A549 (cell line): ENCODE data around the gene CELSR1. TPM values are rescaled to one million over a fixed set of nuclear protein-coding genes. Genes with fewer than 3 reads are reported as not detected.

Experiments
- ATAC-seq, 2 experiments: fragments of 200-7000 bp in 1 of 2; fragments of >200 bp in 1 of 2; cut with Nextera tagmentation in 1 of 2; cut with Tn5 transposase in 1 of 2; 3 replicates each; pipeline versions ENCODE4 v1.8.0 to v1.9.1; 2018 to 2020; ENCODE audit warnings: mild to moderate bottlenecking in 1 of 2, moderate library complexity in 1 of 2
- CTCF ChIA-PET: fragments of 300-600 bp; sonication (Branson Sonifier 250); formaldehyde crosslinking; extraction: SDS; loops from one replicate; lab custom pipeline; 2021; ENCODE audit warnings: antibody characterized with exemption, inconsistent platforms; lab: Yijun Ruan, JAX
- POLR2A ChIA-PET: fragments of 350-600 bp; formaldehyde crosslinking; extraction: SDS; loops from one replicate; lab custom pipeline; 2021; ENCODE audit warnings: antibody characterized with exemption, inconsistent platforms; lab: Yijun Ruan, JAX
- DNase-seq, 2 experiments: peaks; one replicate each; pipeline versions ENCODE4 v3.0.0 to v3.0.0-alpha.2; 2011 to 2016; ENCODE audit warnings: low read depth in 1 of 2, low spot score in 1 of 2
- FAIRE-seq: peaks from 2 replicates; lab custom pipeline; 2011; peaks lifted over from hg19 to GRCh38; lab: Jason Lieb, UNC
- H3K27ac ChIP-seq, 2 experiments: fragments of >200 bp; sonication (Bioruptor Twin); formaldehyde crosslinking; 3 replicates each; pipeline ENCODE4 v1.5.1; 2016 to 2017
- H3K4me1 ChIP-seq: fragments of >200 bp; sonication (Bioruptor Twin); formaldehyde crosslinking; 3 replicates; pipeline ENCODE4 v1.6.1; 2016
- H3K4me2 ChIP-seq: fragments of >200 bp; sonication (Bioruptor Twin); formaldehyde crosslinking; 3 replicates; pipeline ENCODE4 v1.6.1; 2016
- H3K4me3 ChIP-seq: fragments of >200 bp; sonication (Bioruptor Twin); formaldehyde crosslinking; 3 replicates; pipeline ENCODE4 v1.5.1; 2016
- H3K9me3 ChIP-seq: fragments of >200 bp; sonication (Bioruptor Twin); formaldehyde crosslinking; 3 replicates; pipeline ENCODE4 v1.6.1; 2016
- CHD2 ChIP-seq: fragments of 150-350 bp; IDR thresholded peaks from 2 replicates; pipeline ENCODE4 v1.6.1; 2014; ENCODE audit warnings: low read length; ENCODE audit not compliant: partially characterized antibody
- CHD4 ChIP-seq: fragments of 200-600 bp; sonication (generic); IDR thresholded peaks from 2 replicates; pipeline ENCODE4 v1.6.1; 2016; ENCODE audit warnings: antibody characterized with exemption, mild to moderate bottlenecking, borderline replicate concordance
- CTCF ChIP-seq: fragments of >200 bp; sonication (Bioruptor Twin); formaldehyde crosslinking; IDR thresholded peaks from 3 replicates; pipeline ENCODE4 v1.5.1; 2016
- E2F6 ChIP-seq: IDR thresholded peaks from 2 replicates; pipeline ENCODE4 v1.6.1; 2012; ENCODE audit warnings: low read depth, borderline replicate concordance
- FOSB ChIP-seq: fragments of 250-450 bp; sonication (Bioruptor Pico); IDR thresholded peaks from 2 replicates; pipeline ENCODE4 v1.5.0; 2020; ENCODE audit warnings: mild to moderate bottlenecking, moderate library complexity
- FOXS1 ChIP-seq: fragments of 250-450 bp; sonication (Bioruptor Pico); IDR thresholded peaks from 2 replicates; pipeline ENCODE4 v1.5.0; 2020; ENCODE audit warnings: mild to moderate bottlenecking, moderate library complexity
- HEYL ChIP-seq: fragments of 250-450 bp; sonication (Bioruptor Pico); IDR thresholded peaks from 2 replicates; pipeline ENCODE4 v1.8.0; 2021; ENCODE audit warnings: mild to moderate bottlenecking, moderate library complexity
- HOXB5 ChIP-seq: fragments of 250-450 bp; sonication (Bioruptor Pico); IDR thresholded peaks from 2 replicates; pipeline ENCODE4 v1.5.0; 2020; ENCODE audit warnings: mild to moderate bottlenecking, moderate library complexity
- JUN ChIP-seq, 2 experiments: fragments of >200 bp; sonication (Bioruptor Twin); formaldehyde crosslinking; IDR thresholded peaks; 2 replicates in 1 of 2; 3 replicates in 1 of 2; pipeline ENCODE4 v1.6.1; 2016 to 2017
- MAFK ChIP-seq: fragments of 450-650 bp; IDR thresholded peaks from 2 replicates; pipeline ENCODE4 v1.6.1; 2014; ENCODE audit not compliant: partially characterized antibody
- MAZ ChIP-seq: fragments of 150-350 bp; IDR thresholded peaks from 2 replicates; pipeline ENCODE4 v1.6.1; 2014; ENCODE audit warnings: antibody characterized with exemption, low read depth, low read length, borderline replicate concordance
- MYC ChIP-seq: IDR thresholded peaks from 2 replicates; pipeline ENCODE4 v1.6.1; 2012; ENCODE audit warnings: mild to moderate bottlenecking, inconsistent platforms, low read length, improper control_type of control experiment, borderline replicate concordance
- NPAS2 ChIP-seq: fragments of 250-450 bp; sonication (Bioruptor Pico); IDR thresholded peaks from 2 replicates; pipeline ENCODE4 v1.8.0; 2022; ENCODE audit warnings: mild to moderate bottlenecking, moderate library complexity, borderline replicate concordance
- NR3C1 ChIP-seq: fragments of >200 bp; sonication (Bioruptor Twin); formaldehyde crosslinking; IDR thresholded peaks from 3 replicates; pipeline ENCODE4 v1.6.1; 2017
- PBX3 ChIP-seq: IDR thresholded peaks from 2 replicates; pipeline ENCODE4 v1.6.1; 2012
- PHF8 ChIP-seq: fragments of 200-600 bp; sonication (generic); IDR thresholded peaks from 2 replicates; pipeline ENCODE4 v1.6.1; 2016; ENCODE audit warnings: low read depth, mild to moderate bottlenecking, antibody characterized with exemption, moderate library complexity, borderline replicate concordance
- RAD21 ChIP-seq, 2 experiments: fragments of >200 bp in 1 of 2; sonication (Bioruptor Twin) in 1 of 2; formaldehyde crosslinking in 1 of 2; IDR thresholded peaks in 1 of 2; conservative IDR thresholded peaks in 1 of 2; 2 replicates in 1 of 2; 3 replicates in 1 of 2; pipeline ENCODE4 v1.6.1; 2012 to 2018; ENCODE audit warnings: inconsistent platforms in 1 of 2
- RCOR1 ChIP-seq: fragments of 150-350 bp; IDR thresholded peaks from 2 replicates; pipeline ENCODE4 v1.6.1; 2014; ENCODE audit warnings: antibody characterized with exemption, low read length, low read depth
- SREBF2 ChIP-seq: fragments of 450-650 bp; IDR thresholded peaks from 2 replicates; pipeline ENCODE4 v1.6.1; 2014; ENCODE audit warnings: mild to moderate bottlenecking, moderate library complexity
- TP53 ChIP-seq: fragments of 250-450 bp; sonication (Bioruptor Pico); IDR thresholded peaks from 2 replicates; pipeline ENCODE4 v1.5.0; 2021; ENCODE audit warnings: mild to moderate bottlenecking, moderate library complexity
- ZNF302 ChIP-seq: fragments of 250-450 bp; sonication (Bioruptor Pico); IDR thresholded peaks from 2 replicates; pipeline ENCODE4 v1.9.0; 2021; ENCODE audit warnings: inconsistent platforms, mild to moderate bottlenecking, moderate library complexity
- WGBS: methylation state at CpG from one replicate; pipeline ENCODE4 v1.1.6; 2017; ENCODE audit errors: missing lambda C conversion rate; 5-methylcytosine and 5-hydroxymethylcytosine counted together
- polyA plus RNA-seq, 4 experiments: library from polyadenylated mRNA; depleted of rRNA in 3 of 4; stranded (reverse); fragments of >200 nt; fragmentation: RNase III in 1 of 4; extraction: RNeasy Plus Mini Kit Qiagen cat#74134 plus additional on column Dnase treatment in 1 of 4; gene quantifications; 2 replicates in 3 of 4; 3 replicates in 1 of 4; pipeline ENCODE4 v1.2.3, GENCODE V29; 2011 to 2017
- TF ChIP-seq, protein P1 (sequence below): fragments of 250-450 bp; sonication (Bioruptor Pico); IDR thresholded peaks from 2 replicates; pipeline ENCODE4 v1.5.0; 2021; ENCODE audit warnings: mild to moderate bottlenecking, moderate library complexity, borderline replicate concordance
- TF ChIP-seq, protein P2 (sequence below): IDR thresholded peaks from 2 replicates; pipeline ENCODE4 v1.6.1; 2012
- TF ChIP-seq, protein P3 (sequence below): fragments of 150-350 bp; IDR thresholded peaks from 2 replicates; pipeline ENCODE4 v1.6.1; 2014; ENCODE audit warnings: low read depth, mild to moderate bottlenecking, low read length

Gene CELSR1
- polyA plus RNA-seq, 2 of the 4 experiments (the other 2 are of a cell fraction) = 15.3 to 31.8 TPM

DNA sequence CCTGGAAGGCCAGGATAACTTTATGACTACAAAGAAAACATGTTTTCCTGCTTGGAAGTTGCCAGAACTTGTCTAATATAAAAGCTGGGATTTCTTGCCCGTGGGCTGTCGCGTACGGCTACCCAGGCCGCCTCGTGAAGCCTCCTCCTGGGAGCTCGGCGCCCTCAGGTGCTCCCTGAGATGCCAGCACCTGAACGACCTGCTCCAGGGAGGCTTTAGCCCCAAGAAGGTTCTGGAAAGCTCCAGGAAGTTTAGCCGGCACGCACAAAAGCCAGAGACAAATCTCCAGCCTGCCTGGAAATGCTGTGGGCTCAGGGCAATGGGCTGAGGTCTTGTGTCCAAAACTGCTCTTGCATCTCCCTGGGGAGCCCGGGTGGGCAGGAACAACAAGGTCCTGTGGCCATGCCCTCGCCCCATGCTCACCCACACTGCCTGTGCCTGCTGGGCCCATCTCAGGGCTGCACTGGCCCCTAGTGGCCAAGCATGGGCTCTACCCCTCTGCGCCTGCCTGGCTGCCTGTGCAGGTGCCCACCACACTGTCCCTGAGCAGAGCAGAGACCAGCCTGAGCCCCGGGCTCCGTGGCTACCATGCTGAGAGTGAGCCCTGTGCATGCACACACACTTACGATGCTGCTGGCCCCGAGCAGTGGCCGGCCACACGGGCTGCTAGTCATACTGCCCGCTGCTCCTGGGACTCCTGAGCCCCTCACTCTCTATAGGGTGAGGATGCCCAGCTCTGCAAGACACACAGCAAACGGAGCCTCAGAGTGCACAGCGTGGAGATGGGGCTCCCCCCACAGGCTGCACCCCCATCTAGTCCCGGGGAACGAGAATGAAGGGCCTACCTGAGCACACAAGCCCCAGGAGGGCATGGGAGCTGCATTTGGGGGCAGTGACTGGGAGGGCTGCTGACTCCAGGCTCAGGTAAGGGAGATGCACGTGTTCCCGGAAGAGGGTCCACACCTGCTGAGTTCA, 4.9 kb upstream of the CELSR1 start (continued):
- TF ChIP-seq PHF8 (no peak), CHD2 (no peak), CTCF (peak; percentile 81), JUN (IDR thresholded peaks at IDR 0.05) (no peak), RAD21 (conservative IDR thresholded peaks at IDR 0.05 in 1 of 2, IDR thresholded peaks at IDR 0.05 in 1 of 2) (peak; percentile 94 to 95), MAFK (no peak), FOXS1 (CRISPR knock-in tag) (no peak), PBX3 (no peak), FOSB (no peak), HEYL (CRISPR knock-in tag) (no peak)
- TF ChIP-seq, protein P1, sequence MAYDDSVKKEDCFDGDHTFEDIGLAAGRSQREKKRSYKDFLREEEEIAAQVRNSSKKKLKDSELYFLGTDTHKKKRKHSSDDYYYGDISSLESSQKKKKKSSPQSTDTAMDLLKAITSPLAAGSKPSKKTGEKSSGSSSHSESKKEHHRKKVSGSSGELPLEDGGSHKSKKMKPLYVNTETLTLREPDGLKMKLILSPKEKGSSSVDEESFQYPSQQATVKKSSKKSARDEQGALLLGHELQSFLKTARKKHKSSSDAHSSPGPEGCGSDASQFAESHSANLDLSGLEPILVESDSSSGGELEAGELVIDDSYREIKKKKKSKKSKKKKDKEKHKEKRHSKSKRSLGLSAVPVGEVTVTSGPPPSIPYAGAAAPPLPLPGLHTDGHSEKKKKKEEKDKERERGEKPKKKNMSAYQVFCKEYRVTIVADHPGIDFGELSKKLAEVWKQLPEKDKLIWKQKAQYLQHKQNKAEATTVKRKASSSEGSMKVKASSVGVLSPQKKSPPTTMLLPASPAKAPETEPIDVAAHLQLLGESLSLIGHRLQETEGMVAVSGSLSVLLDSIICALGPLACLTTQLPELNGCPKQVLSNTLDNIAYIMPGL (CRISPR knock-in tag) = no peak
- TF ChIP-seq, protein P2, sequence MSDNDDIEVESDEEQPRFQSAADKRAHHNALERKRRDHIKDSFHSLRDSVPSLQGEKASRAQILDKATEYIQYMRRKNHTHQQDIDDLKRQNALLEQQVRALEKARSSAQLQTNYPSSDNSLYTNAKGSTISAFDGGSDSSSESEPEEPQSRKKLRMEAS = peak; percentile 63
- TF ChIP-seq, protein P3, sequence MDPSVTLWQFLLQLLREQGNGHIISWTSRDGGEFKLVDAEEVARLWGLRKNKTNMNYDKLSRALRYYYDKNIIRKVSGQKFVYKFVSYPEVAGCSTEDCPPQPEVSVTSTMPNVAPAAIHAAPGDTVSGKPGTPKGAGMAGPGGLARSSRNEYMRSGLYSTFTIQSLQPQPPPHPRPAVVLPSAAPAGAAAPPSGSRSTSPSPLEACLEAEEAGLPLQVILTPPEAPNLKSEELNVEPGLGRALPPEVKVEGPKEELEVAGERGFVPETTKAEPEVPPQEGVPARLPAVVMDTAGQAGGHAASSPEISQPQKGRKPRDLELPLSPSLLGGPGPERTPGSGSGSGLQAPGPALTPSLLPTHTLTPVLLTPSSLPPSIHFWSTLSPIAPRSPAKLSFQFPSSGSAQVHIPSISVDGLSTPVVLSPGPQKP = no peak

DNA sequence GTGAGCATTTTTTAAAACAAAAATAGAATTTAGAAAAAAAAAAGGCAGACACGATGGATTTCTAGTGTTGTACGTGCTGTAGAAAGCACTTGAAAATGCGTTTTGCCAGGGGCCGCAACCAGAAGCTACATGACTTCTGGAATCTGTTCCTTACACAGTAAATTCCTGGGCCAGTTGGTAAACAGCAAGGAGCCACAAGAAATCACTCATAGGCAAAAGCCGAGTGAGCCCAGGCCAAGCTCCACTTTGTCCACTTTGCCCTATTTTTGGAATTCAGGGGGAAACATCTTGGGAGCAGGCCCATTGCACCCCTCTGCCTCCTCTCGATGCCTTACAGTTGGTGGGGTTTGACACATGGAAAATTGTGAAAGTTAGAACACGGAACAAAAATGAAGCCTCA, 4.1 kb upstream of the CELSR1 start:
- DNase-seq = no peak
- TF ChIP-seq MAZ (no peak), MYC (no peak), CHD2 (no peak), RAD21 (conservative IDR thresholded peaks at IDR 0.05 in 1 of 2, IDR thresholded peaks at IDR 0.05 in 1 of 2) (no peak), NPAS2 (CRISPR knock-in tag) (no peak), CHD4 (no peak), TP53 (CRISPR knock-in tag) (no peak), SREBF2 (no peak), ZNF302 (no peak), RCOR1 (no peak), PBX3 (no peak), NR3C1 (no peak), HOXB5 (no peak), PHF8 (no peak), E2F6 (no peak)
- no peak for FAIRE-seq
- ATAC-seq = no peak
- Histone ChIP-seq H3K4me1 (peaks cover 34% of the 10 kb centered on the region), H3K4me3 (no peak overlapping the region), H3K27ac (peak overlapping the region in 1 of 2 experiments; percentile 78; a peak in 3 of 6 replicates), H3K4me2 (no peak overlapping the region), H3K9me3 (no peaks in the 10 kb centered on the region)
- WGBS = 74% methylated on average over 7 of the region's 7 CpGs
- ChIA-PET CTCF (interaction anchor here (0.5 to 12.0 kb wide), 34 partner anchors 8 to 419 kb away, joined by 3 to 184 read pairs (median 6); no protein-coding TSS in a partner anchor), POLR2A (interaction anchor here (1.0 kb wide), 1 partner anchor 174 kb away, joined by 3 read pairs; no protein-coding TSS in a partner anchor)
